MM.1S (cell line): ENCODE data around the gene NFATC3.

Experiments used
- EZH2 ChIP-seq: fragments of 300-600 bp; sonication (generic); optimal IDR thresholded peaks from 2 replicates; pipeline ENCODE3; 2017; ENCODE audit warnings: low read depth, mild to moderate bottlenecking, antibody characterized with exemption, low read length, mixed read lengths
- TF ChIP-seq, protein P1 (sequence below): fragments of 300-600 bp; sonication (generic); IDR thresholded peaks from 2 replicates; pipeline ENCODE4 v1.5.1; 2016; ENCODE audit warnings: antibody characterized with exemption, low read length, mixed read lengths

DNA sequence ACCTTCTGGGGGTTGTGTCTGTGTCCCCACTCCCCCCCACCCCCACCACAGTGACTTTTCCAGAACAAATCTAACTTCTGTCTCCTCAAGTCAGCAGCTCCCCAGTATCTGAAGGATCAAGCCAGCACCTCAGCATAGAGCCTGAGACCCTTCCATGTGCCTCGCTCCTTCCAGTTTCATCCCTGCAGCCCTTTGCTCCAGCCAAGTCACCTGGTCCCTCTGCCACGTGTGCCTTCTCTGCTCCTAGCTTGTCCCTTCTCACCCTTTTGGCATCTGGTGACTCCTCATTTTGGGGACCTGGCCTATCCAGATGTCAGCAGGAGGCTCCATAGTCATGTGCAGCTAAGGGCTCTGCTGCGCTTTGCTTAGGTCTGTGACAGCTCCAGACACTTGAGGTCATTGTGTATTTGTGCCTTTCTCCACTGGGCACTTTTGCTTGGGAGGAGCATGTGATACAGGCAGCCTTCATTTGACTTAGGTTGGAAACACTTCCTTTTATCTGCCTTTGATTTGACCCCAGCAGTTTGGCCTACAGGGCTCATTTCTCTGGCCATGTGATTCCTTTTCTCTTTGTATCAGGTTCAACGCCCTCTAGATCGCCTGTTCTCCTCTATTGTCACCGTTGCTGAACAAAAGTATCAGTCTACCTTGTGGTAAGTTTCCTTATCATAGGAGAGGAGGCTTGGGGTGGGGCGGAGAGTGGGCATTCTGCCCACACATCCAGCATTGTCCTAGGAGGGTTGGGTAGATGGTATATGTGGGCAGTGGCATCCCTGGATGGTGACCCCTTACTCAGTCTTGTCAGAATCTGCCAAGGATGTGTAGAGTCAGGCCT, 7.1 kb upstream of the NFATC3 start:
- TF ChIP-seq, protein P1, sequence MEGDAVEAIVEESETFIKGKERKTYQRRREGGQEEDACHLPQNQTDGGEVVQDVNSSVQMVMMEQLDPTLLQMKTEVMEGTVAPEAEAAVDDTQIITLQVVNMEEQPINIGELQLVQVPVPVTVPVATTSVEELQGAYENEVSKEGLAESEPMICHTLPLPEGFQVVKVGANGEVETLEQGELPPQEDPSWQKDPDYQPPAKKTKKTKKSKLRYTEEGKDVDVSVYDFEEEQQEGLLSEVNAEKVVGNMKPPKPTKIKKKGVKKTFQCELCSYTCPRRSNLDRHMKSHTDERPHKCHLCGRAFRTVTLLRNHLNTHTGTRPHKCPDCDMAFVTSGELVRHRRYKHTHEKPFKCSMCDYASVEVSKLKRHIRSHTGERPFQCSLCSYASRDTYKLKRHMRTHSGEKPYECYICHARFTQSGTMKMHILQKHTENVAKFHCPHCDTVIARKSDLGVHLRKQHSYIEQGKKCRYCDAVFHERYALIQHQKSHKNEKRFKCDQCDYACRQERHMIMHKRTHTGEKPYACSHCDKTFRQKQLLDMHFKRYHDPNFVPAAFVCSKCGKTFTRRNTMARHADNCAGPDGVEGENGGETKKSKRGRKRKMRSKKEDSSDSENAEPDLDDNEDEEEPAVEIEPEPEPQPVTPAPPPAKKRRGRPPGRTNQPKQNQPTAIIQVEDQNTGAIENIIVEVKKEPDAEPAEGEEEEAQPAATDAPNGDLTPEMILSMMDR = no peak
- no peak for TF ChIP-seq EZH2
